PFSK-1 (cell line): ENCODE measurements around the gene STYX.

Experiments
- REST ChIP-seq, 2 experiments: IDR thresholded peaks; 2 replicates each; pipeline versions ENCODE4 v1.6.1 to v1.8.0; 2011 to 2012; ENCODE audit warnings: low read depth in 2 of 2, low read length in 2 of 2, control low read depth in 1 of 2, inconsistent platforms in 1 of 2, mild to moderate bottlenecking in 1 of 2, moderate library complexity in 1 of 2; ENCODE audit not compliant: insufficient read depth in 1 of 2
- SIN3A ChIP-seq: IDR thresholded peaks from 2 replicates; pipeline ENCODE4 v1.6.1; 2012; ENCODE audit warnings: mild to moderate bottlenecking, low read length, moderate library complexity, borderline replicate concordance; ENCODE audit not compliant: insufficient read depth
- TAF1 ChIP-seq: IDR thresholded peaks from 2 replicates; pipeline ENCODE4 v1.6.1; 2012; ENCODE audit warnings: low read length, control low read depth, borderline replicate concordance; ENCODE audit not compliant: insufficient read depth

- TF ChIP-seq SIN3A: no peak
- TF ChIP-seq REST (IDR thresholded peaks at IDR 0.05; ENCODE audit: insufficient read depth in 1 of 2, low read depth in 2 of 2, low read length in 2 of 2): no peak
- no peak for TF ChIP-seq TAF1
Observed at GRCh38 chr14:52759145-52759544, 29.2 kb downstream of the STYX start.
